ENCODE results near the gene KATNA1. TPM values are rescaled to one million over a fixed set of nuclear protein-coding genes. Genes with fewer than 3 reads are reported as not detected.

KATNA1 gene
- total RNA-seq, 1 experiment from 2014 or later = 28.7 TPM

DNA sequence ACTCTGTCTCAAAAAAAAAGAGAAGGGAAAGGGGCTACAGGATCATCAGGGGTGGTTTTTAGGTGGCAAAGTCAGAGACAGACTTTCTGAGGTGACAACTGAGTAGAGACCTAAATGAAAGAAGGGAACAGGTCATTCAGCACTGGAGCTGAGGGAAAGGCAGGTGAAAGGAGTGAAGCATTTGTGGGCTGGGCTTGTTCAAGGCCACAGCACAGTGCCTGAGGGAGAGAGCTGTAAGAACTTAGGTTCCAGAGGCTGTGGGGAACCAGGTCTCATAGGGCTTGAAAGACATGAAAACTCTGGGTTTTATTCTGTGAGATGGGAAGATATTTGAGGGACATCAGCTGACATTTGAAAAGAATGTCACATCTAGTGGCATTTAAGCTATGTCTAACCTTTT is 20.8 kb downstream of the KATNA1 start:
- no peaks in the 10 kb centered on the region for H3K4me1 ChIP-seq (ENCODE audit: insufficient read depth, low read length, poor library complexity, severe bottlenecking)
- H3K27me3 ChIP-seq (replicated peaks; ENCODE audit: insufficient read depth, low read depth, low read length, poor library complexity) = no peaks in the 10 kb centered on the region
- peaks cover 8% of the 10 kb centered on the region for H3K36me3 ChIP-seq (ENCODE audit: insufficient read depth, low read length, poor library complexity, severe bottlenecking)
- BruUV-seq (replicated peaks) = no TSS peak
- no peak for DNase-seq (ENCODE audit: low spot score)
- intact Hi-C loops (cut with micrococcal nuclease; ENCODE audit: unreplicated experiment) = no loop called here
- TF ChIP-seq EZH2 (IDR thresholded peaks at IDR 0.05; ENCODE audit: borderline replicate concordance, low read depth, low read length, poor library complexity, severe bottlenecking) = no peak
- no peak overlapping the region for H3K27ac ChIP-seq (ENCODE audit: low read depth, low read length, poor library complexity, severe bottlenecking)
- no peak overlapping the region for H3K4me3 ChIP-seq (ENCODE audit: low read depth, low read length, poor library complexity, severe bottlenecking)
- CTCF ChIA-PET = no interaction called here
- POLR2A ChIA-PET (ENCODE audit: low non-redundant PET) = no interaction called here
- H3K9me3 ChIP-seq (ENCODE audit: low read depth, low read length, poor library complexity, severe bottlenecking) = no peaks in the 10 kb centered on the region

DNA sequence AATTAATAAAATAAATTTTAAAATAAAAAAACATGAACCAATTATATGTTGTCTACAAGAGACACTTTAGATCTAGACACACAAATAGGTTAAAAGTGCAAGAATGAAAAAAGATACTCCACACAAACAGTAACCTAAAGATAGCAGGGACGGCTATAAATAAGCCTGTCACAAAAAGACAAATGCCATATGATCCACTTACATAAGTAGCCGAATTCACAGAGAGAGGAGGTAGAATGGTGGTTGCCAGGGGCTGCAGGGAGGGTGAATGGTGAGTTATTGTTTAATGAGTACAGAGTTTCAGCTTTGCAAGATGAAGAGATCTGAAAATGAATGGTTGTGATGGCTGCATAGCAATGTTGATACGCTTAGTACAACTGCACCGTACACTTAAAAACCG is 32.7 kb downstream of the KATNA1 start:
- ChIA-PET CTCF (no interaction called here), POLR2A (ENCODE audit: low non-redundant PET) (no interaction called here)
- H3K9me3 ChIP-seq (ENCODE audit: low read depth, low read length, poor library complexity, severe bottlenecking) = no peaks in the 10 kb centered on the region
- intact Hi-C loops (cut with micrococcal nuclease; ENCODE audit: unreplicated experiment) = no loop called here
- no TSS peak for BruUV-seq (replicated peaks)
- no peaks in the 10 kb centered on the region for H3K4me1 ChIP-seq (ENCODE audit: insufficient read depth, low read length, poor library complexity, severe bottlenecking)
- H3K4me3 ChIP-seq (ENCODE audit: low read depth, low read length, poor library complexity, severe bottlenecking) = no peak overlapping the region
- DNase-seq (ENCODE audit: low spot score) = no peak
- peaks cover 3% of the 10 kb centered on the region for H3K36me3 ChIP-seq (ENCODE audit: insufficient read depth, low read length, poor library complexity, severe bottlenecking)
- TF ChIP-seq, protein P1, sequence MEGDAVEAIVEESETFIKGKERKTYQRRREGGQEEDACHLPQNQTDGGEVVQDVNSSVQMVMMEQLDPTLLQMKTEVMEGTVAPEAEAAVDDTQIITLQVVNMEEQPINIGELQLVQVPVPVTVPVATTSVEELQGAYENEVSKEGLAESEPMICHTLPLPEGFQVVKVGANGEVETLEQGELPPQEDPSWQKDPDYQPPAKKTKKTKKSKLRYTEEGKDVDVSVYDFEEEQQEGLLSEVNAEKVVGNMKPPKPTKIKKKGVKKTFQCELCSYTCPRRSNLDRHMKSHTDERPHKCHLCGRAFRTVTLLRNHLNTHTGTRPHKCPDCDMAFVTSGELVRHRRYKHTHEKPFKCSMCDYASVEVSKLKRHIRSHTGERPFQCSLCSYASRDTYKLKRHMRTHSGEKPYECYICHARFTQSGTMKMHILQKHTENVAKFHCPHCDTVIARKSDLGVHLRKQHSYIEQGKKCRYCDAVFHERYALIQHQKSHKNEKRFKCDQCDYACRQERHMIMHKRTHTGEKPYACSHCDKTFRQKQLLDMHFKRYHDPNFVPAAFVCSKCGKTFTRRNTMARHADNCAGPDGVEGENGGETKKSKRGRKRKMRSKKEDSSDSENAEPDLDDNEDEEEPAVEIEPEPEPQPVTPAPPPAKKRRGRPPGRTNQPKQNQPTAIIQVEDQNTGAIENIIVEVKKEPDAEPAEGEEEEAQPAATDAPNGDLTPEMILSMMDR (conservative IDR thresholded peaks at IDR 0.05; ENCODE audit: low read depth, low read length) = no peak
- TF ChIP-seq EZH2 (IDR thresholded peaks at IDR 0.05; ENCODE audit: borderline replicate concordance, low read depth, low read length, poor library complexity, severe bottlenecking) = no peak
- no peaks in the 10 kb centered on the region for H3K27me3 ChIP-seq (replicated peaks; ENCODE audit: insufficient read depth, low read depth, low read length, poor library complexity)
- H3K27ac ChIP-seq (ENCODE audit: low read depth, low read length, poor library complexity, severe bottlenecking) = no peak overlapping the region

DNA sequence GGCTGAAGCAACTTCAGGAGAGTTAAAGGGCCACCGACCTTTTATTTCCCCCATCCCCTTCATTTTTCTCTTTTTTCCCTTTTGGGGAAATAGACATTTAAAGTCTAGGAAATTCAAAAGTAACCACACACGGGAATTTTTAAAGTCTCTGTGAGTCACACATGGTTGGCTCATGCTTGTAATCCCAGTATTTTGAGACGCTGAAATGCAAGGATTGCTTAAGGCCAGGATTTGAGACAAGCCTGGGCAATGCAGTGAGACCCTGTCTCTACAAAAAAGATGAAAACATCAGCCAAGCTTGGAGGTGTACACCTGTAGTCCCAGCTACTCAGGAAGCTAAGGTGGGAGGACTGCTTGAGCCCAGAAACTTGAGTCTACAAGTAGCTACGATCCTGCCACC is 34.2 kb downstream of the KATNA1 start:
- Histone ChIP-seq H3K4me3 (ENCODE audit: low read depth, low read length, poor library complexity, severe bottlenecking) (no peak overlapping the region), H3K36me3 (ENCODE audit: insufficient read depth, low read length, poor library complexity, severe bottlenecking) (no peaks in the 10 kb centered on the region), H3K27ac (ENCODE audit: low read depth, low read length, poor library complexity, severe bottlenecking) (no peak overlapping the region), H3K9me3 (ENCODE audit: low read depth, low read length, poor library complexity, severe bottlenecking) (no peaks in the 10 kb centered on the region), H3K27me3 (replicated peaks; ENCODE audit: insufficient read depth, low read depth, low read length, poor library complexity) (no peaks in the 10 kb centered on the region), H3K4me1 (ENCODE audit: insufficient read depth, low read length, poor library complexity, severe bottlenecking) (no peaks in the 10 kb centered on the region)
- TF ChIP-seq EZH2 (IDR thresholded peaks at IDR 0.05; ENCODE audit: borderline replicate concordance, low read depth, low read length, poor library complexity, severe bottlenecking) = no peak
- TF ChIP-seq, protein P1 (conservative IDR thresholded peaks at IDR 0.05; ENCODE audit: low read depth, low read length) = no peak
- no TSS peak for BruUV-seq (replicated peaks)
- intact Hi-C loops (cut with micrococcal nuclease; ENCODE audit: unreplicated experiment) = no loop called here
- no peak for DNase-seq (ENCODE audit: low spot score)
- ChIA-PET CTCF (no interaction called here), POLR2A (ENCODE audit: low non-redundant PET) (no interaction called here)

DNA sequence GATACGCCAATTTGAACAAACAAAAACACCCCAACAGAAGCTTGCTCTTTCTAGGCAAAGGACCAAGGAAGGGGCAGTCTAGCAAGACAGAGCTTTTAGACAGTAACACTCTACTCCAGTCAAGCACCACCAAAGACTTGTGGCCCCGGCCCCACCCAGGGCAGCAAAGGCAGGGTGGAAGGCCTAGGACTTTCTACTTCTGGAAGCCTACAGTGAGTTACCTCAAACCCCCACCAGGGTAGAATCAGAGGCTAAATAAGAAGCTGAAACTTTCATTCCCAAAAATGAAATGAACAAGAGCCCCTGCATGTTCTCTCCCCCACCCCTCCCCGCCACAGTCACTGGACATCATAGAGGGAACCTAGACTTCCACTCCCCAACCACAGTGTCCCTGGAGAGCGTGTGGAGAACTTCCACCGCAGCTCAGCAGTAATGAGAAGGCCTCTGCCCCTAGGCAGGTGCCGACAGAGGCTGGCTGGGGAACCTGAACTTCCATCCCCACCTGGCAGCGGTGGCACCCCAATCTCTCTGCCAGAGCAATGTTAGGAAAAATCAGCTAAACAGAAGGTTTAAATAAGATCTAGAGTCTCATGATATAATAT is 40.0 kb downstream of the KATNA1 start:
- Histone ChIP-seq H3K36me3 (ENCODE audit: insufficient read depth, low read length, poor library complexity, severe bottlenecking) (no peaks in the 10 kb centered on the region), H3K9me3 (ENCODE audit: low read depth, low read length, poor library complexity, severe bottlenecking) (no peaks in the 10 kb centered on the region), H3K27ac (ENCODE audit: low read depth, low read length, poor library complexity, severe bottlenecking) (no peak overlapping the region), H3K4me1 (ENCODE audit: insufficient read depth, low read length, poor library complexity, severe bottlenecking) (no peaks in the 10 kb centered on the region), H3K27me3 (replicated peaks; ENCODE audit: insufficient read depth, low read depth, low read length, poor library complexity) (no peaks in the 10 kb centered on the region), H3K4me3 (ENCODE audit: low read depth, low read length, poor library complexity, severe bottlenecking) (no peak overlapping the region)
- ChIA-PET POLR2A (ENCODE audit: low non-redundant PET) (interaction anchor here (0.6 kb wide), 1 partner anchor 152 kb away, joined by 4 read pairs; no protein-coding TSS in a partner anchor), CTCF (no interaction called here)
- TF ChIP-seq, protein P1 (conservative IDR thresholded peaks at IDR 0.05; ENCODE audit: low read depth, low read length) = no peak
- TF ChIP-seq EZH2 (IDR thresholded peaks at IDR 0.05; ENCODE audit: borderline replicate concordance, low read depth, low read length, poor library complexity, severe bottlenecking) = no peak
- no peak for DNase-seq (ENCODE audit: low spot score)
- intact Hi-C loops (cut with micrococcal nuclease; ENCODE audit: unreplicated experiment) = no loop called here
- no TSS peak for BruUV-seq (replicated peaks)
